H1 (cell line): ENCODE measurements around the gene ADGRV1. TPM values are rescaled to one million over a fixed set of nuclear protein-coding genes. Genes with fewer than 3 reads are reported as not detected.

Experiments
- CTCF ChIA-PET: fragments of 300-600 bp; sonication (Branson Sonifier 250); formaldehyde crosslinking; loops from one replicate; lab custom pipeline; 2021; ENCODE audit not compliant: partially characterized antibody; lab: Charles Lee
- POLR2A ChIA-PET: fragments of 300-600 bp; sonication (Branson Sonifier 250); formaldehyde crosslinking; loops from one replicate; lab custom pipeline; 2021; ENCODE audit warnings: inconsistent platforms; ENCODE audit not compliant: partially characterized antibody; lab: Charles Lee
- DNase-seq, 2 experiments: peaks; one replicate each; pipeline versions ENCODE4 v3.0.0 to v3.0.0-alpha.2; 2010 to 2022; ENCODE audit warnings: low spot score in 2 of 2, low read depth in 1 of 2, mixed read lengths in 1 of 2
- FAIRE-seq: peaks from 2 replicates; lab custom pipeline; 2011; peaks lifted over from hg19 to GRCh38; lab: Jason Lieb, UNC
- H2AFZ ChIP-seq: 2 replicates; pipeline ENCODE4 v1.8.1; 2012; ENCODE audit warnings: low read length, inconsistent platforms
- H2AK5ac ChIP-seq: 2 replicates; pipeline ENCODE4 v1.6.1; 2013; ENCODE audit warnings: low read depth, low read length
- H2BK120ac ChIP-seq: replicated peaks from 2 replicates; pipeline ENCODE3; 2013; ENCODE audit warnings: low read depth, low read length, inconsistent platforms
- H2BK12ac ChIP-seq: 2 replicates; pipeline ENCODE4 v1.6.1; 2013; ENCODE audit warnings: low read depth, low read length
- H2BK15ac ChIP-seq: 2 replicates; pipeline ENCODE4 v1.6.1; 2013; ENCODE audit warnings: low read length
- H2BK20ac ChIP-seq: 2 replicates; pipeline ENCODE4 v1.6.1; 2013; ENCODE audit warnings: low read length
- H2BK5ac ChIP-seq: 2 replicates; pipeline ENCODE4 v1.6.1; 2013; ENCODE audit warnings: low read depth, low read length
- H3K14ac ChIP-seq: 2 replicates; pipeline ENCODE4 v1.6.1; 2013; ENCODE audit warnings: inconsistent platforms; ENCODE audit not compliant: insufficient read length
- H3K18ac ChIP-seq: 2 replicates; pipeline ENCODE4 v1.6.1; 2013; ENCODE audit warnings: low read length; ENCODE audit errors: extremely low read depth
- H3K23ac ChIP-seq: 2 replicates; pipeline ENCODE4 v1.6.1; 2013; ENCODE audit warnings: inconsistent platforms; ENCODE audit not compliant: insufficient read length
- H3K23me2 ChIP-seq: 2 replicates; pipeline ENCODE4 v1.6.1; 2013; ENCODE audit warnings: low read depth, low read length
- H3K27ac ChIP-seq: 2 replicates; pipeline ENCODE4 v1.6.1; 2011; ENCODE audit warnings: low read depth, low read length, inconsistent platforms
- H3K27me3 ChIP-seq, 4 experiments: replicated peaks in 1 of 4; 1 replicate in 1 of 4; 2 replicates in 3 of 4; pipeline versions ENCODE4 v1.6.1 to v1.8.1; 2011 to 2013; ENCODE audit warnings: low read length in 3 of 4, mild to moderate bottlenecking in 3 of 4, inconsistent platforms in 2 of 4, mixed read lengths in 2 of 4, moderate library complexity in 1 of 4; ENCODE audit not compliant: control insufficient read depth in 3 of 4, insufficient read depth in 3 of 4; ENCODE audit errors: extremely low read depth in 1 of 4
- H3K36me3 ChIP-seq, 4 experiments: 2 replicates each; pipeline versions ENCODE4 v1.6.1 to v1.8.1; 2011 to 2013; ENCODE audit warnings: mild to moderate bottlenecking in 4 of 4, low read length in 3 of 4, moderate library complexity in 2 of 4, control low read depth in 1 of 4, inconsistent platforms in 1 of 4; ENCODE audit not compliant: insufficient read depth in 4 of 4, control insufficient read depth in 2 of 4
- H3K4ac ChIP-seq: replicated peaks from 2 replicates; pipeline ENCODE3; 2013; ENCODE audit warnings: low read length, low read depth, mixed read lengths, inconsistent platforms; ENCODE audit not compliant: insufficient read length
- H3K4me1 ChIP-seq, 4 experiments: replicated peaks in 1 of 4; 1 replicate in 1 of 4; 2 replicates in 3 of 4; pipeline versions ENCODE4 v1.6.1 to v1.8.1; 2011 to 2013; ENCODE audit warnings: low read length in 3 of 4, inconsistent platforms in 2 of 4, mixed read lengths in 1 of 4; ENCODE audit not compliant: insufficient read depth in 4 of 4, control insufficient read depth in 3 of 4
- H3K4me2 ChIP-seq, 2 experiments: 2 replicates each; pipeline versions ENCODE4 v1.6.1 to v1.8.1; 2011 to 2013; ENCODE audit warnings: low read depth in 2 of 2, low read length in 2 of 2, control low read depth in 1 of 2, inconsistent platforms in 1 of 2, mild to moderate bottlenecking in 1 of 2; ENCODE audit not compliant: insufficient read depth in 1 of 2
- H3K4me3 ChIP-seq, 4 experiments: fragments of 200-600, 300-600 bp in 1 of 4; sonication (generic), shearing (Covaris generic), sonication (Bioruptor Twin) in 1 of 4; 2 replicates each; pipeline versions ENCODE4 v1.5.1 to v1.8.1; 2011 to 2016; ENCODE audit warnings: low read length in 4 of 4, low read depth in 3 of 4, control low read depth in 2 of 4, inconsistent platforms in 2 of 4, mild to moderate bottlenecking in 2 of 4, mixed read lengths in 1 of 4, moderate library complexity in 1 of 4; ENCODE audit not compliant: insufficient read depth in 2 of 4; ENCODE audit errors: extremely low read depth in 1 of 4
- H3K56ac ChIP-seq: replicated peaks from 2 replicates; pipeline ENCODE3; 2013; ENCODE audit warnings: low read depth, mild to moderate bottlenecking, mixed read lengths, low read length, inconsistent platforms; ENCODE audit not compliant: insufficient read length
- H3K79me1 ChIP-seq: 2 replicates; pipeline ENCODE4 v1.6.1; 2013; ENCODE audit warnings: low read depth, low read length, control low read depth
- H3K79me2 ChIP-seq, 2 experiments: 2 replicates each; pipeline versions ENCODE4 v1.6.1 to v1.8.1; 2012 to 2013; ENCODE audit warnings: low read length in 2 of 2, mild to moderate bottlenecking in 2 of 2, inconsistent platforms in 1 of 2; ENCODE audit not compliant: insufficient read depth in 2 of 2, control insufficient read depth in 1 of 2
- H3K9ac ChIP-seq, 4 experiments: replicated peaks in 1 of 4; 1 replicate in 1 of 4; 2 replicates in 3 of 4; pipeline versions ENCODE4 v1.6.1 to v1.8.1; 2011 to 2013; ENCODE audit warnings: low read depth in 3 of 4, low read length in 3 of 4, control low read depth in 2 of 4, mild to moderate bottlenecking in 2 of 4, moderate library complexity in 2 of 4, inconsistent platforms in 1 of 4; ENCODE audit errors: extremely low read depth in 1 of 4
- H3K9me3 ChIP-seq, 2 experiments: 2 replicates each; pipeline versions ENCODE4 v1.6.1 to v1.8.1; 2012 to 2013; ENCODE audit warnings: mild to moderate bottlenecking in 2 of 2, moderate library complexity in 2 of 2, control low read depth in 1 of 2, inconsistent platforms in 1 of 2, low read depth in 1 of 2, low read length in 1 of 2, mixed read lengths in 1 of 2; ENCODE audit not compliant: insufficient read depth in 2 of 2
- H4K20me1 ChIP-seq, 2 experiments: replicated peaks in 1 of 2; 2 replicates each; pipeline versions ENCODE3 to v1.8.1; 2011 to 2013; ENCODE audit warnings: inconsistent platforms in 2 of 2, low read length in 2 of 2, mild to moderate bottlenecking in 1 of 2; ENCODE audit not compliant: insufficient read depth in 2 of 2, control insufficient read depth in 1 of 2
- H4K5ac ChIP-seq: 2 replicates; pipeline ENCODE4 v1.6.1; 2013; ENCODE audit warnings: low read length, low read depth, mixed read lengths, inconsistent platforms; ENCODE audit not compliant: insufficient read length
- H4K8ac ChIP-seq: 2 replicates; pipeline ENCODE4 v1.8.0; 2013; ENCODE audit warnings: mild to moderate bottlenecking, moderate library complexity, low read length, inconsistent platforms; ENCODE audit not compliant: insufficient read depth; ENCODE audit errors: extremely low read depth
- H4K91ac ChIP-seq: replicated peaks from 2 replicates; pipeline ENCODE3; 2013; ENCODE audit warnings: low read length, mixed read lengths, inconsistent platforms; ENCODE audit not compliant: insufficient read length
- BACH1 ChIP-seq: IDR thresholded peaks from 2 replicates; pipeline ENCODE4 v1.6.1; 2012; ENCODE audit warnings: low read length, improper control_type of control experiment
- WGBS, 2 experiments: shearing (Covaris generic) in 1 of 2; methylation state at CpG; one replicate each; pipeline versions ENCODE4 v1.1.6 to v1.1.7; 2013 to 2015; ENCODE audit warnings: low lambda C conversion rate in 2 of 2, mixed read lengths in 2 of 2, inconsistent platforms in 1 of 2, low coverage in 1 of 2, missing lambda C conversion rate in 1 of 2; ENCODE audit not compliant: insufficient replicate concordance in 2 of 2, insufficient coverage in 1 of 2, insufficient read length in 1 of 2; ENCODE audit errors: extremely low coverage in 1 of 2, missing lambda C conversion rate in 1 of 2; 5-methylcytosine and 5-hydroxymethylcytosine counted together
- polyA plus RNA-seq, 7 experiments: library from polyadenylated mRNA; depleted of rRNA in 3 of 7; stranded (reverse) in 5 of 7; unstranded in 2 of 7; fragments of >200 nt in 5 of 7; fragments of 200-250 nt in 2 of 7; gene quantifications; 1 replicate in 5 of 7; 2 replicates in 1 of 7; 4 replicates in 1 of 7; pipeline versions ENCODE4 v1.2.1 to v1.2.3, GENCODE V29; 2011 to 2013; ENCODE audit warnings: missing spikeins in 2 of 7, mixed read lengths in 2 of 7
- total RNA-seq: library from RNA; stranded (reverse); fragmentation: NEBNext Ultra II Directional; extraction: Animal tissue kit (Norgen Biotek cat#: 25700); gene quantifications from 2 replicates; pipeline ENCODE4 v1.2.1, GENCODE V29; 2021

Gene ADGRV1
- total and polyA plus RNA-seq, 2 of the 8 experiments (the other 6 are each of a cell fraction or from before 2014, with no cell fraction given) = 53.1 to 62.2 TPM

DNA sequence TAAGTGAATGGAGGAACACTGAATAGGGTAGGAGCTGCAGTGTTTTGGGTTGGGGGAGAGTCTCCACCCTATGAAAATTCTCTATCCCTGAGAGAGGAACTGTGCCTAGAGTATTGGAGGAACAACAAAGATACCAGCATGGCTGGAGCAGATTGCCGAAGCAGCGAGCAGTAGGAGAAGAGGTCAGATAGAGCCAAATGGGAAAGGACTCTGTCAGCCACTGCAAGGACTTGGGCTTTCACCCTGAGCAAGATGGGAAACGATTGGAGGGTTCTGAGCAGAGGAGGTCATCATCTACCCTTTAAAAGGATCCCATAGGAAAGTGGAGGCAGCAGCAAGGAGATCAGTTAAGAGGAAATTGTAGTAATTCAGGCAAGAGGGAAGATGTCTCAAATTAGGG, 24.8 kb upstream of the ADGRV1 start:
- TF ChIP-seq BACH1 = no peak
- H4K20me1 ChIP-seq = no peaks in the 10 kb centered on the region
- peaks cover 6% of the 10 kb centered on the region; the same call in 1 of the 2 replicates for H3K23me2 ChIP-seq
- FAIRE-seq (no peak), DNase-seq (no peak)
- H3K79me2 ChIP-seq = peaks cover 0 to 3% of the 10 kb centered on the region in 2 experiments; a peak in 2 of 4 replicates
- no peak overlapping the region for H4K5ac ChIP-seq
- H2BK12ac ChIP-seq = no peak overlapping the region
- ChIA-PET CTCF (interaction anchor here (0.6 to 1.4 kb wide), 2 partner anchors 93 to 103 kb away, joined by 3 to 4 read pairs; no protein-coding TSS in a partner anchor), POLR2A (no interaction called here)
- peaks cover 0 to 5% (median 2%) of the 10 kb centered on the region in 4 experiments; a peak in 2 of 7 replicates for H3K4me1 ChIP-seq
- H3K27ac ChIP-seq = no peak overlapping the region
- no peak overlapping the region for H2BK120ac ChIP-seq
- H2BK20ac ChIP-seq = no peak overlapping the region
- no peak overlapping the region for H4K91ac ChIP-seq
- no peak overlapping the region for H4K8ac ChIP-seq
- H3K4me2 ChIP-seq = no peak overlapping the region
- no peaks in the 10 kb centered on the region for H3K36me3 ChIP-seq
- peaks cover 4% of the 10 kb centered on the region for H3K79me1 ChIP-seq
- H2AK5ac ChIP-seq = no peak overlapping the region
- no peak overlapping the region for H2BK15ac ChIP-seq
- H2BK5ac ChIP-seq = no peak overlapping the region
- H3K56ac ChIP-seq = no peak overlapping the region
- no peaks in the 10 kb centered on the region for H3K9me3 ChIP-seq
- H3K18ac ChIP-seq = no peak overlapping the region
- WGBS, 2 experiments = 88% methylated on average over 3 of the region's 3 CpGs; no CpG with 5 or more reads in 1 of the 2 experiments
- peak overlapping the region; percentile 81 for H2AFZ ChIP-seq
- no peak overlapping the region for H3K23ac ChIP-seq
- H3K4me3 ChIP-seq = no peak overlapping the region
- no peak overlapping the region for H3K9ac ChIP-seq
- H3K14ac ChIP-seq = no peak overlapping the region
- H3K27me3 ChIP-seq = no peaks in the 10 kb centered on the region
- no peak overlapping the region for H3K4ac ChIP-seq
